AG04450 (cell line): ENCODE measurements around the gene KCNH2. TPM values are rescaled to one million over a fixed set of nuclear protein-coding genes. Genes with fewer than 3 reads are reported as not detected.
"Not testable (repeated sequence)": the region's sequence is repeated elsewhere in the genome, so short reads cannot be mapped to it uniquely, and the experiment has no call there.

Experiments
- CTCF ChIA-PET: fragments of 300-600, 350-600 bp; formaldehyde crosslinking; extraction: SDS; loops from one replicate; lab custom pipeline; 2022; ENCODE audit warnings: antibody characterized with exemption, inconsistent platforms; lab: Charles Lee
- POLR2A ChIA-PET: fragments of 350-600 bp; formaldehyde crosslinking; extraction: SDS; loops from one replicate; lab custom pipeline; 2021; ENCODE audit warnings: antibody characterized with exemption, inconsistent platforms; lab: Yijun Ruan, JAX
- DNase-seq: peaks from one replicate; pipeline ENCODE4 v3.0.0-alpha.2; 2011; ENCODE audit warnings: low read depth, low spot score
- H3K27ac ChIP-seq: one replicate; pipeline ENCODE4 v1.5.1; 2012; ENCODE audit warnings: low read depth, low read length, control low read depth
- H3K27me3 ChIP-seq: one replicate; pipeline ENCODE4 v1.6.0; 2012; ENCODE audit warnings: low read length; ENCODE audit not compliant: control insufficient read depth, insufficient read depth
- H3K4me3 ChIP-seq: 2 replicates; pipeline ENCODE4 v1.5.1; 2011; ENCODE audit warnings: mild to moderate bottlenecking, low read depth, low read length, control low read depth
- H3K9me3 ChIP-seq: 2 replicates; pipeline ENCODE4 v1.5.1; 2012; ENCODE audit warnings: low read length; ENCODE audit not compliant: control insufficient read depth, insufficient read depth
- polyA plus RNA-seq: library from polyadenylated mRNA; depleted of rRNA; stranded (reverse); fragments of >200 nt; gene quantifications from 2 replicates; pipeline ENCODE4 v1.2.3, GENCODE V29; 2011
- TF ChIP-seq, protein P1 (sequence below): IDR thresholded peaks from 2 replicates; pipeline ENCODE4 v1.5.1; 2011; ENCODE audit warnings: low read depth, low read length, control low read depth, inconsistent platforms

Gene KCNH2
- polyA plus RNA-seq, 1 experiment = 1.3 TPM

DNA sequence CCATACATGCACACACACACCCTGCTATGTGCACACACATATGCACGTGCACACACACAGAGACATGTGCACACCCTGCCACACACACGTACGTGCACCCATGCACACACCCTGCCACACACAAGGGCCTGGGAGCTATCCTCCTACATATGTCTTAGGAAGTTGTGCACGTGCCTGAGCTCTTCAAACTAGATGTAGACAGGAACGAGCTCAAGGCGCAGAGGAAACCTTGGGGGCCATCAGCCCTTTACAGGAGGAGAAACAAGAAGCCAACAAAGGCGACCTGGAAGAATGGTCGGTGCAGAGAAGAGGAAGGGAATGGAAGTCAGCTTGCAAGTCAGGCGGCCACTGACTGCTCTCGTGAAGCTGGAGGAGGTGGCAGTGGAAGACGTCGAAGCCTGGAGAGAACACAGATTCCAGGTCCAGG, 67.1 kb downstream of the KCNH2 start:
- peaks cover 2% of the 10 kb centered on the region for H3K27me3 ChIP-seq
- no peak overlapping the region for H3K27ac ChIP-seq
- ChIA-PET CTCF (interaction anchor here (0.6 to 1.6 kb wide), 3 partner anchors 13 to 142 kb away, joined by 3 to 5 read pairs (median 5); no protein-coding TSS in a partner anchor), POLR2A (no interaction called here)
- H3K9me3 ChIP-seq = no peaks in the 10 kb centered on the region
- no peak for DNase-seq
- TF ChIP-seq, protein P1, sequence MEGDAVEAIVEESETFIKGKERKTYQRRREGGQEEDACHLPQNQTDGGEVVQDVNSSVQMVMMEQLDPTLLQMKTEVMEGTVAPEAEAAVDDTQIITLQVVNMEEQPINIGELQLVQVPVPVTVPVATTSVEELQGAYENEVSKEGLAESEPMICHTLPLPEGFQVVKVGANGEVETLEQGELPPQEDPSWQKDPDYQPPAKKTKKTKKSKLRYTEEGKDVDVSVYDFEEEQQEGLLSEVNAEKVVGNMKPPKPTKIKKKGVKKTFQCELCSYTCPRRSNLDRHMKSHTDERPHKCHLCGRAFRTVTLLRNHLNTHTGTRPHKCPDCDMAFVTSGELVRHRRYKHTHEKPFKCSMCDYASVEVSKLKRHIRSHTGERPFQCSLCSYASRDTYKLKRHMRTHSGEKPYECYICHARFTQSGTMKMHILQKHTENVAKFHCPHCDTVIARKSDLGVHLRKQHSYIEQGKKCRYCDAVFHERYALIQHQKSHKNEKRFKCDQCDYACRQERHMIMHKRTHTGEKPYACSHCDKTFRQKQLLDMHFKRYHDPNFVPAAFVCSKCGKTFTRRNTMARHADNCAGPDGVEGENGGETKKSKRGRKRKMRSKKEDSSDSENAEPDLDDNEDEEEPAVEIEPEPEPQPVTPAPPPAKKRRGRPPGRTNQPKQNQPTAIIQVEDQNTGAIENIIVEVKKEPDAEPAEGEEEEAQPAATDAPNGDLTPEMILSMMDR = no peak
- no peak overlapping the region for H3K4me3 ChIP-seq

DNA sequence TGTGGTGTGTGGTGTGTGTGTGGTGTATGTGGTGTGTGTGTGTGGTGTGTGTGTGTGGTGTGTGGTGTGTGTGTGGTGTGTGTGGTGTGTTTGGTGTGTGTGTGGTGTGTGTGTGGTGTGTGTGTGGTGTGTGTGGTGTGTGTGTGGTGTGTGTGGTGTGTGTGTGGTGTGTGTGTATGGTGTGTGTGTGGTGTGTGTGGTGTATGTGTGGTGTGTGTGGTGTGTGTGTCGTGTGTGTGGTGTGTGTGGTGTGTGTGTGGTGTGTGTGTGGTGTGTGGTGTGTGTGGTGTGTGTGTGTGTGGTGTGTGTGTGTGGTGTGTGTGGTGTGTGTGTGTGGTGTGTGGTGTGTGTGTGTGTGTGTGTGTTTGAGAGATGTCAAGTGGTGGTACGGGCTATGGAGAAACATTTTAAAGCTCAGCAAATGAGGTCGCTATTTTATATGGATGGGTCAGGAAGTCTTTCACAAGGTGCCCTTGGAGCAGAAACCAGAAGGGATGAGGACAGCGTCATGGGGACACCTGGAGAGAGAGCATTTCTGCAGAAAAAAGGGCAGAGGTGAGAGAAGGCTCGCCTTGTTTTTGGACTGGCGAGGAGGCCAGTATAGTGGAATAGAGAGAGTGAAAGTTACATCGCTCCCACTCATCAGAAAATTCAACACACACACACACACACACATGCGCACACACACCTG, 67.7 kb downstream of the KCNH2 start:
- H3K27me3 ChIP-seq, DNase-seq, H3K9me3 ChIP-seq, H3K4me3 ChIP-seq, H3K27ac ChIP-seq, POLR2A ChIA-PET: not testable (repeated sequence)
- CTCF ChIA-PET = interaction anchor here (1.4 kb wide), 1 partner anchor 12 kb away, joined by 5 read pairs; no protein-coding TSS in a partner anchor

DNA sequence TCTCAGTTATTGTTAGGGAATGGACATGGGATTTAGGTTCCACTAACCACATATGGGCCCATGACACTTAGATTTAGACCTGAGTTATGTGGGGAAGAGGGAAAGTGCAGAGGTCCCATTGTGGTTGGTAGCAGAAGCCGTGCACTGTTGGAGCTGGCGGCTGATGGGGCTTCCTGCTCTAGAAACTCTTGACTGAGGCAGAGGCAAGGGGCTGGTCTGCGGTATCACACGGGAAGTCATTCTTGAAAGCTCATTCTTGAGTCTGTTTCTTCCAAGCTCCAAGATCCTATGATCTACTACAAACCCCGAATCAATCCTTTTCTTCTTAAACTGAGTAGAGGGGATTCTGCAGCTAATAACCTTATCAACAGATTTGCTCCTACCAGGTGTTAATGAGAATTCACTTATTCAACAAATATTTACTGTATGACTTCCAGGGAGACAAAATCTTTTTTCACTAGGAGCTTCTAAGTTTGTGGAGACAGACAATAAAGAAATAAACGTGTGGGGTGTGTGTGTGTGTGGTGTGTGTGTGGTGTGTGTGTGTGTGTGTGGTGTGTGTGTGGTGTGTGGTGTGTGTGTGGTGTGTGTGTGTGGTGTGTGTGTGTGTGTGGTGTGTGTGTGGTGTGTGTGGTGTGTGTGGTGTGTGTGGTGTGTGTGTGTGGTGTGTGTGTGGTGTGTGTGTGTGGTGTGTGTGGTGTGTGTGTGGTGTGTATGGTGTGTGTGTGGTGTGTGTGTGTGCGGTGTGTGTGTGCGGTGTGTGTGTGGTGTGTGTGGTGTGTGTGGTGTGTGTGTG, 68.7 kb downstream of the KCNH2 start:
- CTCF ChIA-PET = interaction anchor here (3.3 kb wide), 1 partner anchor 11 kb away, joined by 18 read pairs; no protein-coding TSS in a partner anchor
- DNase-seq = no peak
- POLR2A ChIA-PET = no interaction called here
- no peak overlapping the region for H3K27ac ChIP-seq
- no peaks in the 10 kb centered on the region for H3K27me3 ChIP-seq
- no peak overlapping the region for H3K4me3 ChIP-seq
- TF ChIP-seq, protein P1 = no peak
- H3K9me3 ChIP-seq = no peaks in the 10 kb centered on the region

DNA sequence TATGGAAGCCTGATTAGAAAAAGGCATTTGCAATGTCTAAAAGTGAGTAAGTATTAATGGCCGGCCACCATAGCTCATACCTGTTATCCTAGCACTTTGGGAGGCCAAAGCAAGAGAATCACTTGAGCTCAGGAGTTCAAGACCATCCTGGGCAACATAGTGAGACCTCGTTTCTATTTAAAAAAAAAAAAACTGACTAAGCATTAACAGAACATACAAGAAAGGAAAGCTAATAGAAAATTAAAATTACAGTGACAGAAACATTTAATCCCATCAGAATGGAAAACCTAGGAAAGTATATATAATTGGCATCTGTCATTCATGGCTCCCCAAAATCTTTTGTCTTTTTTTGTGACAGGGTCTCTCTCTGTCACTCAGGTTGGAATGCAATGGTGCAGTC, 69.9 kb downstream of the KCNH2 start:
- no peaks in the 10 kb centered on the region; the same call in 1 of the 2 replicates for H3K9me3 ChIP-seq
- no peaks in the 10 kb centered on the region for H3K27me3 ChIP-seq
- ChIA-PET CTCF (interaction anchor here (3.3 kb wide), 1 partner anchor 10 kb away, joined by 18 read pairs; no protein-coding TSS in a partner anchor), POLR2A (no interaction called here)
- H3K4me3 ChIP-seq = no peak overlapping the region
- no peak overlapping the region for H3K27ac ChIP-seq
- TF ChIP-seq, protein P1 = no peak
- DNase-seq = no peak

DNA sequence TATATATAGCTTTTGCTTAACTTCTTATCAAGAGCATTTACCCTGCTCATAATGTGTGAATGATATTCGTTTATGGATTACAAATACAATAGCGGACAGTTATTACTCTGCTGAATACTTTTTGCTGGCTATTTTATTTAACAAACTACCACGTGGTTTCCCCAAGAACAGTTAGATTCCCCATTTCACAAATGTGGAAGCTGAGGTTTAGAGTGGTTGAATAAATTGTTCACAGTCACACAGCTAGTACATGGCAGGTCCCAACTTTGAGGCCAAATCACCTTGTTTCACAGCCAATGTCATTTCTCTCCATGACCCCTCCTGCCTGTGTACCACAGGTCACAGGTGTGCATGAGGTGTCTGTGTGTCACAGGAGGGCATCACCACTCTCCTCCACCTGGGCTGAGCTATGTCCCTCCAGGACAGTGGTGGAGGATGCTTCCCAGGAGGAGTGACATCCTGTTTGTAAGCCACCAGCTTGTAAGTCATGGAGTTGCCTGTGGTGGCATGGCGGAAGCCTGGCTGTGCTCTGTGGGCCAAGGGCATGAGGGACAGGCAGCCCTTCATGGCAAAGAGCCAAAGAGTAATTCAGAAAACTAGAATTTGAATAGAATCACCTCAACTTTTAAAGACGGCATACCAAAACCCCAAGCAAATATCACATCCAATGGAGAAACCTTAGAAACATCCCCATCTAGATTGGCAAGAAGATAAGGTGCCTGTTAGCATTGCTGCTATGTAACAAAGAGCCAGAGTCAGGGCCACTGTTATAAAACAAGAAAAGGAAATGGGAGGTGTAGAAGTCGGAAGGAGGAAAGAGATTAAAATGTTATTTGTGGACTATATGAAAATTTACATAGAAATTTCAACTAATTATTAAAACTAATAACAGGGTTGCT, 73.9 kb downstream of the KCNH2 start:
- CTCF ChIA-PET = interaction anchor here (0.6 to 4.7 kb wide), 6 partner anchors 58 to 124 kb away, joined by 3 to 44 read pairs (median 4); partner anchors contain the start of gene ABCB8
- Histone ChIP-seq H3K27me3 (no peaks in the 10 kb centered on the region), H3K27ac (no peak overlapping the region), H3K9me3 (no peaks in the 10 kb centered on the region; the same call in 1 of the 2 replicates), H3K4me3 (no peak overlapping the region)
- TF ChIP-seq, protein P1 = no peak
- POLR2A ChIA-PET = no interaction called here
- DNase-seq = no peak
